H1 (cell line): ENCODE data around the gene FABP7. TPM values are rescaled to one million over a fixed set of nuclear protein-coding genes. Genes with fewer than 3 reads are reported as not detected.

Experiments
- CTCF ChIA-PET: fragments of 300-600 bp; sonication (Branson Sonifier 250); formaldehyde crosslinking; loops from one replicate; lab custom pipeline; 2021; ENCODE audit not compliant: partially characterized antibody; lab: Charles Lee
- POLR2A ChIA-PET: fragments of 300-600 bp; sonication (Branson Sonifier 250); formaldehyde crosslinking; loops from one replicate; lab custom pipeline; 2021; ENCODE audit warnings: inconsistent platforms; ENCODE audit not compliant: partially characterized antibody; lab: Charles Lee
- DNase-seq, 2 experiments: peaks; one replicate each; pipeline versions ENCODE4 v3.0.0 to v3.0.0-alpha.2; 2010 to 2022; ENCODE audit warnings: low spot score in 2 of 2, low read depth in 1 of 2, mixed read lengths in 1 of 2
- FAIRE-seq: peaks from 2 replicates; lab custom pipeline; 2011; peaks lifted over from hg19 to GRCh38; lab: Jason Lieb, UNC
- H2AFZ ChIP-seq: 2 replicates; pipeline ENCODE4 v1.8.1; 2012; ENCODE audit warnings: low read length, inconsistent platforms
- H2AK5ac ChIP-seq: 2 replicates; pipeline ENCODE4 v1.6.1; 2013; ENCODE audit warnings: low read depth, low read length
- H2BK120ac ChIP-seq: replicated peaks from 2 replicates; pipeline ENCODE3; 2013; ENCODE audit warnings: low read depth, low read length, inconsistent platforms
- H2BK12ac ChIP-seq: 2 replicates; pipeline ENCODE4 v1.6.1; 2013; ENCODE audit warnings: low read depth, low read length
- H2BK15ac ChIP-seq: 2 replicates; pipeline ENCODE4 v1.6.1; 2013; ENCODE audit warnings: low read length
- H2BK20ac ChIP-seq: 2 replicates; pipeline ENCODE4 v1.6.1; 2013; ENCODE audit warnings: low read length
- H2BK5ac ChIP-seq: 2 replicates; pipeline ENCODE4 v1.6.1; 2013; ENCODE audit warnings: low read depth, low read length
- H3K14ac ChIP-seq: 2 replicates; pipeline ENCODE4 v1.6.1; 2013; ENCODE audit warnings: inconsistent platforms; ENCODE audit not compliant: insufficient read length
- H3K18ac ChIP-seq: 2 replicates; pipeline ENCODE4 v1.6.1; 2013; ENCODE audit warnings: low read length; ENCODE audit errors: extremely low read depth
- H3K23ac ChIP-seq: 2 replicates; pipeline ENCODE4 v1.6.1; 2013; ENCODE audit warnings: inconsistent platforms; ENCODE audit not compliant: insufficient read length
- H3K23me2 ChIP-seq: 2 replicates; pipeline ENCODE4 v1.6.1; 2013; ENCODE audit warnings: low read depth, low read length
- H3K27ac ChIP-seq: 2 replicates; pipeline ENCODE4 v1.6.1; 2011; ENCODE audit warnings: low read depth, low read length, inconsistent platforms
- H3K27me3 ChIP-seq, 4 experiments: replicated peaks in 1 of 4; 1 replicate in 1 of 4; 2 replicates in 3 of 4; pipeline versions ENCODE4 v1.6.1 to v1.8.1; 2011 to 2013; ENCODE audit warnings: low read length in 3 of 4, mild to moderate bottlenecking in 3 of 4, inconsistent platforms in 2 of 4, mixed read lengths in 2 of 4, moderate library complexity in 1 of 4; ENCODE audit not compliant: control insufficient read depth in 3 of 4, insufficient read depth in 3 of 4; ENCODE audit errors: extremely low read depth in 1 of 4
- H3K36me3 ChIP-seq, 4 experiments: 2 replicates each; pipeline versions ENCODE4 v1.6.1 to v1.8.1; 2011 to 2013; ENCODE audit warnings: mild to moderate bottlenecking in 4 of 4, low read length in 3 of 4, moderate library complexity in 2 of 4, control low read depth in 1 of 4, inconsistent platforms in 1 of 4; ENCODE audit not compliant: insufficient read depth in 4 of 4, control insufficient read depth in 2 of 4
- H3K4ac ChIP-seq: replicated peaks from 2 replicates; pipeline ENCODE3; 2013; ENCODE audit warnings: low read length, low read depth, mixed read lengths, inconsistent platforms; ENCODE audit not compliant: insufficient read length
- H3K4me1 ChIP-seq, 4 experiments: replicated peaks in 1 of 4; 1 replicate in 1 of 4; 2 replicates in 3 of 4; pipeline versions ENCODE4 v1.6.1 to v1.8.1; 2011 to 2013; ENCODE audit warnings: low read length in 3 of 4, inconsistent platforms in 2 of 4, mixed read lengths in 1 of 4; ENCODE audit not compliant: insufficient read depth in 4 of 4, control insufficient read depth in 3 of 4
- H3K4me2 ChIP-seq, 2 experiments: 2 replicates each; pipeline versions ENCODE4 v1.6.1 to v1.8.1; 2011 to 2013; ENCODE audit warnings: low read depth in 2 of 2, low read length in 2 of 2, control low read depth in 1 of 2, inconsistent platforms in 1 of 2, mild to moderate bottlenecking in 1 of 2; ENCODE audit not compliant: insufficient read depth in 1 of 2
- H3K4me3 ChIP-seq, 4 experiments: fragments of 200-600, 300-600 bp in 1 of 4; sonication (generic), shearing (Covaris generic), sonication (Bioruptor Twin) in 1 of 4; 2 replicates each; pipeline versions ENCODE4 v1.5.1 to v1.8.1; 2011 to 2016; ENCODE audit warnings: low read length in 4 of 4, low read depth in 3 of 4, control low read depth in 2 of 4, inconsistent platforms in 2 of 4, mild to moderate bottlenecking in 2 of 4, mixed read lengths in 1 of 4, moderate library complexity in 1 of 4; ENCODE audit not compliant: insufficient read depth in 2 of 4; ENCODE audit errors: extremely low read depth in 1 of 4
- H3K56ac ChIP-seq: replicated peaks from 2 replicates; pipeline ENCODE3; 2013; ENCODE audit warnings: low read depth, mild to moderate bottlenecking, mixed read lengths, low read length, inconsistent platforms; ENCODE audit not compliant: insufficient read length
- H3K79me1 ChIP-seq: 2 replicates; pipeline ENCODE4 v1.6.1; 2013; ENCODE audit warnings: low read depth, low read length, control low read depth
- H3K79me2 ChIP-seq, 2 experiments: 2 replicates each; pipeline versions ENCODE4 v1.6.1 to v1.8.1; 2012 to 2013; ENCODE audit warnings: low read length in 2 of 2, mild to moderate bottlenecking in 2 of 2, inconsistent platforms in 1 of 2; ENCODE audit not compliant: insufficient read depth in 2 of 2, control insufficient read depth in 1 of 2
- H3K9ac ChIP-seq, 4 experiments: replicated peaks in 1 of 4; 1 replicate in 1 of 4; 2 replicates in 3 of 4; pipeline versions ENCODE4 v1.6.1 to v1.8.1; 2011 to 2013; ENCODE audit warnings: low read depth in 3 of 4, low read length in 3 of 4, control low read depth in 2 of 4, mild to moderate bottlenecking in 2 of 4, moderate library complexity in 2 of 4, inconsistent platforms in 1 of 4; ENCODE audit errors: extremely low read depth in 1 of 4
- H3K9me3 ChIP-seq, 2 experiments: 2 replicates each; pipeline versions ENCODE4 v1.6.1 to v1.8.1; 2012 to 2013; ENCODE audit warnings: mild to moderate bottlenecking in 2 of 2, moderate library complexity in 2 of 2, control low read depth in 1 of 2, inconsistent platforms in 1 of 2, low read depth in 1 of 2, low read length in 1 of 2, mixed read lengths in 1 of 2; ENCODE audit not compliant: insufficient read depth in 2 of 2
- H4K20me1 ChIP-seq, 2 experiments: replicated peaks in 1 of 2; 2 replicates each; pipeline versions ENCODE3 to v1.8.1; 2011 to 2013; ENCODE audit warnings: inconsistent platforms in 2 of 2, low read length in 2 of 2, mild to moderate bottlenecking in 1 of 2; ENCODE audit not compliant: insufficient read depth in 2 of 2, control insufficient read depth in 1 of 2
- H4K5ac ChIP-seq: 2 replicates; pipeline ENCODE4 v1.6.1; 2013; ENCODE audit warnings: low read length, low read depth, mixed read lengths, inconsistent platforms; ENCODE audit not compliant: insufficient read length
- H4K8ac ChIP-seq: 2 replicates; pipeline ENCODE4 v1.8.0; 2013; ENCODE audit warnings: mild to moderate bottlenecking, moderate library complexity, low read length, inconsistent platforms; ENCODE audit not compliant: insufficient read depth; ENCODE audit errors: extremely low read depth
- H4K91ac ChIP-seq: replicated peaks from 2 replicates; pipeline ENCODE3; 2013; ENCODE audit warnings: low read length, mixed read lengths, inconsistent platforms; ENCODE audit not compliant: insufficient read length
- BCL11A ChIP-seq, 2 experiments: IDR thresholded peaks; one replicate each; pipeline ENCODE4 v1.6.1; 2011; ENCODE audit warnings: low read depth in 2 of 2, low read length in 2 of 2, mild to moderate bottlenecking in 2 of 2
- EP300 ChIP-seq, 2 experiments: IDR thresholded peaks; 1 replicate in 1 of 2; 2 replicates in 1 of 2; pipeline ENCODE4 v1.6.1; 2011 to 2012; ENCODE audit warnings: low read depth in 2 of 2, low read length in 2 of 2, mild to moderate bottlenecking in 2 of 2, borderline replicate concordance in 1 of 2, inconsistent platforms in 1 of 2, moderate library complexity in 1 of 2
- GABPA ChIP-seq: IDR thresholded peaks from 2 replicates; pipeline ENCODE4 v1.6.1; 2011; ENCODE audit warnings: mild to moderate bottlenecking, low read length, moderate library complexity, borderline replicate concordance; ENCODE audit not compliant: insufficient read depth
- HDAC2 ChIP-seq, 2 experiments: fragments of 300-600 bp in 1 of 2; sonication (generic) in 1 of 2; IDR thresholded peaks; 2 replicates each; pipeline ENCODE4 v1.6.1; 2011 to 2012; ENCODE audit warnings: low read depth in 2 of 2, low read length in 2 of 2, mild to moderate bottlenecking in 2 of 2, moderate library complexity in 2 of 2, borderline replicate concordance in 1 of 2, inconsistent platforms in 1 of 2
- JUN ChIP-seq: IDR thresholded peaks from 2 replicates; pipeline ENCODE4 v1.6.1; 2011; ENCODE audit warnings: low read depth, mild to moderate bottlenecking, improper control_type of control experiment, low read length
- KDM5A ChIP-seq: fragments of 200-600 bp; IDR thresholded peaks from 2 replicates; pipeline ENCODE4 v1.7.1; 2012; ENCODE audit warnings: mild to moderate bottlenecking, low read length, inconsistent platforms, mixed read lengths
- NRF1 ChIP-seq: IDR thresholded peaks from 2 replicates; pipeline ENCODE4 v1.6.1; 2011; ENCODE audit warnings: mild to moderate bottlenecking, low read depth, low read length, improper control_type of control experiment
- PHF8 ChIP-seq: fragments of 200-600 bp; sonication (generic); conservative IDR thresholded peaks from 2 replicates; pipeline ENCODE4 v1.7.1; 2012; ENCODE audit warnings: low read depth, mild to moderate bottlenecking, inconsistent platforms, low read length, moderate library complexity
- POU5F1 ChIP-seq: IDR thresholded peaks from 2 replicates; pipeline ENCODE4 v1.6.1; 2011; ENCODE audit warnings: low read depth, mild to moderate bottlenecking, low read length, moderate library complexity
- RNF2 ChIP-seq: fragments of 200-900, 300-1000 bp; sonication (generic); IDR thresholded peaks from 2 replicates; pipeline ENCODE4 v1.7.1; 2016; ENCODE audit warnings: borderline replicate concordance, low read depth, mild to moderate bottlenecking, antibody characterized with exemption, low read length; ENCODE audit not compliant: poor library complexity, severe bottlenecking; ENCODE audit errors: missing control alignments
- TBP ChIP-seq: IDR thresholded peaks from 2 replicates; pipeline ENCODE4 v1.6.1; 2011; ENCODE audit warnings: low read depth, low read length, improper control_type of control experiment
- TCF12 ChIP-seq: IDR thresholded peaks from 2 replicates; pipeline ENCODE4 v1.6.1; 2011; ENCODE audit warnings: low read depth, mild to moderate bottlenecking, low read length
- TEAD4 ChIP-seq: IDR thresholded peaks from 2 replicates; pipeline ENCODE4 v1.6.1; 2012; ENCODE audit warnings: low read depth, low read length, inconsistent platforms, mixed read lengths
- WGBS, 2 experiments: shearing (Covaris generic) in 1 of 2; methylation state at CpG; one replicate each; pipeline versions ENCODE4 v1.1.6 to v1.1.7; 2013 to 2015; ENCODE audit warnings: low lambda C conversion rate in 2 of 2, mixed read lengths in 2 of 2, inconsistent platforms in 1 of 2, low coverage in 1 of 2, missing lambda C conversion rate in 1 of 2; ENCODE audit not compliant: insufficient replicate concordance in 2 of 2, insufficient coverage in 1 of 2, insufficient read length in 1 of 2; ENCODE audit errors: extremely low coverage in 1 of 2, missing lambda C conversion rate in 1 of 2; 5-methylcytosine and 5-hydroxymethylcytosine counted together
- polyA plus RNA-seq, 7 experiments: library from polyadenylated mRNA; depleted of rRNA in 3 of 7; stranded (reverse) in 5 of 7; unstranded in 2 of 7; fragments of >200 nt in 5 of 7; fragments of 200-250 nt in 2 of 7; gene quantifications; 1 replicate in 5 of 7; 2 replicates in 1 of 7; 4 replicates in 1 of 7; pipeline versions ENCODE4 v1.2.1 to v1.2.3, GENCODE V29; 2011 to 2013; ENCODE audit warnings: missing spikeins in 2 of 7, mixed read lengths in 2 of 7
- total RNA-seq: library from RNA; stranded (reverse); fragmentation: NEBNext Ultra II Directional; extraction: Animal tissue kit (Norgen Biotek cat#: 25700); gene quantifications from 2 replicates; pipeline ENCODE4 v1.2.1, GENCODE V29; 2021

Gene FABP7
- total and polyA plus RNA-seq, 2 of the 8 experiments (the other 6 are each of a cell fraction or from before 2014, with no cell fraction given), result 10.6 to 13.1 TPM

GRCh38 chr6:122792766-122793165 lies 13.2 kb downstream of the FABP7 start:
- Histone ChIP-seq H3K23ac (no peak overlapping the region), H3K23me2 (peaks cover 12% of the 10 kb centered on the region; the same call in 1 of the 2 replicates), H3K4me2 (no peak overlapping the region), H3K79me2 (no peaks in the 10 kb centered on the region), H2BK120ac (no peak overlapping the region), H3K27ac (no peak overlapping the region), H4K91ac (no peak overlapping the region), H3K9me3 (no peaks in the 10 kb centered on the region), H3K4me3 (no peak overlapping the region), H3K9ac (no peak overlapping the region), H2BK5ac (no peak overlapping the region), H2AFZ (no peak overlapping the region), H3K4me1 (peaks cover 3 to 15% (median 11%) of the 10 kb centered on the region in 4 experiments; a peak in 6 of 7 replicates), H3K4ac (no peak overlapping the region), H2BK15ac (no peak overlapping the region), H4K5ac (no peak overlapping the region), H3K56ac (no peak overlapping the region), H4K20me1 (no peaks in the 10 kb centered on the region), H3K18ac (no peak overlapping the region)
- WGBS, 2 experiments, result 86% methylated on average over 2 of the region's 2 CpGs; no CpG with 5 or more reads in 1 of the 2 experiments
- no peak for FAIRE-seq
- no peak for DNase-seq
- TF ChIP-seq HDAC2 (IDR thresholded peaks at IDR 0.05; ENCODE audit: borderline replicate concordance in 1 of 2, low read depth in 2 of 2, low read length in 2 of 2), result no peak
- TF ChIP-seq POU5F1, result no peak
- TF ChIP-seq RNF2, result no peak
- TF ChIP-seq NRF1, result no peak
- no peak for TF ChIP-seq GABPA
- no peak for TF ChIP-seq BCL11A (IDR thresholded peaks at IDR 0.05; ENCODE audit: low read depth in 2 of 2, low read length in 2 of 2)
- no peak for TF ChIP-seq EP300 (IDR thresholded peaks at IDR 0.05; ENCODE audit: borderline replicate concordance in 1 of 2, low read depth in 2 of 2, low read length in 2 of 2)
- TF ChIP-seq TCF12, result no peak
- TF ChIP-seq PHF8, result no peak
- TF ChIP-seq KDM5A, result no peak
- no peak for TF ChIP-seq TBP
- no peak for TF ChIP-seq TEAD4
- TF ChIP-seq JUN, result no peak
- TF ChIP-seq, all 59 proteins: peak for 0
- POLR2A ChIA-PET, result no interaction called here
- H3K36me3 ChIP-seq, result no peaks in the 10 kb centered on the region
- H2BK12ac ChIP-seq, result no peak overlapping the region
- no peaks in the 10 kb centered on the region; a peak in 2 of 7 replicates for H3K27me3 ChIP-seq
- H3K14ac ChIP-seq, result no peak overlapping the region
- no peaks in the 10 kb centered on the region for H3K79me1 ChIP-seq
- CTCF ChIA-PET, result interaction anchor here (0.7 to 12.0 kb wide), 7 partner anchors 16 to 315 kb away, joined by 3 to 62 read pairs (median 6); no protein-coding TSS in a partner anchor
- no peak overlapping the region for H2BK20ac ChIP-seq
- H4K8ac ChIP-seq, result no peak overlapping the region; the same call in 1 of the 2 replicates
- H2AK5ac ChIP-seq, result no peak overlapping the region
